NT2/D1 (cell line): ENCODE measurements around the gene ABCG1.

Source experiments
- DNase-seq: peaks from one replicate; pipeline ENCODE4 v3.0.0-alpha.2; 2011; ENCODE audit warnings: low read depth, low spot score
- H3K27me3 ChIP-seq: 2 replicates; pipeline ENCODE4 v1.6.0; 2011; ENCODE audit warnings: mild to moderate bottlenecking; ENCODE audit not compliant: insufficient read length, insufficient read depth
- H3K36me3 ChIP-seq: 2 replicates; pipeline ENCODE4 v1.6.1; 2011; ENCODE audit warnings: mild to moderate bottlenecking, low read length, mixed read lengths; ENCODE audit not compliant: insufficient read depth, insufficient read length
- H3K4me1 ChIP-seq: 2 replicates; pipeline ENCODE4 v1.5.1; 2011; ENCODE audit not compliant: insufficient read depth, insufficient read length
- H3K4me3 ChIP-seq: 2 replicates; pipeline ENCODE4 v1.5.1; 2011; ENCODE audit warnings: low read depth; ENCODE audit not compliant: insufficient read length
- H3K9ac ChIP-seq: 2 replicates; pipeline ENCODE4 v1.6.0; 2011; ENCODE audit warnings: low read depth; ENCODE audit not compliant: insufficient read length
- H3K9me3 ChIP-seq: 2 replicates; pipeline ENCODE4 v1.5.1; 2011; ENCODE audit warnings: mild to moderate bottlenecking, low read length; ENCODE audit not compliant: insufficient read depth
- SUZ12 ChIP-seq: IDR thresholded peaks from 2 replicates; pipeline ENCODE4 v1.6.1; 2011; ENCODE audit not compliant: insufficient read length, insufficient read depth; ENCODE audit errors: extremely low read depth
- YY1 ChIP-seq: IDR thresholded peaks from 2 replicates; pipeline ENCODE4 v1.6.1; 2011; ENCODE audit not compliant: insufficient read length, insufficient read depth
- ZNF274 ChIP-seq: IDR thresholded peaks from 2 replicates; pipeline ENCODE4 v1.6.1; 2011; ENCODE audit warnings: mild to moderate bottlenecking, low read depth, low read length

Gene ABCG1

GRCh38 chr21:42280356-42281180, 61.6 kb downstream of the ABCG1 start:
- Histone ChIP-seq H3K27me3 (no peaks in the 10 kb centered on the region), H3K36me3 (no peaks in the 10 kb centered on the region), H3K4me3 (no peak overlapping the region), H3K9me3 (no peaks in the 10 kb centered on the region), H3K9ac (no peak overlapping the region), H3K4me1 (peaks cover 4% of the 10 kb centered on the region)
- TF ChIP-seq ZNF274, result no peak
- TF ChIP-seq YY1, result no peak
- TF ChIP-seq SUZ12, result no peak
- DNase-seq, result no peak

GRCh38 chr21:42281181-42281680, 62.3 kb downstream of the ABCG1 start:
- DNase-seq, result no peak
- Histone ChIP-seq H3K9me3 (no peaks in the 10 kb centered on the region), H3K4me3 (no peak overlapping the region), H3K9ac (no peak overlapping the region), H3K36me3 (no peaks in the 10 kb centered on the region), H3K27me3 (no peaks in the 10 kb centered on the region), H3K4me1 (peaks cover 4% of the 10 kb centered on the region)
- TF ChIP-seq YY1 (no peak), ZNF274 (no peak)

GRCh38 chr21:42282021-42282420, 63.1 kb downstream of the ABCG1 start:
- TF ChIP-seq ZNF274 (no peak), YY1 (no peak), SUZ12 (no peak)
- Histone ChIP-seq H3K36me3 (no peaks in the 10 kb centered on the region), H3K9me3 (no peaks in the 10 kb centered on the region), H3K27me3 (peaks cover 3% of the 10 kb centered on the region), H3K9ac (no peak overlapping the region), H3K4me3 (no peak overlapping the region), H3K4me1 (peaks cover 4% of the 10 kb centered on the region)
- no peak for DNase-seq

- Histone ChIP-seq H3K27me3 (peaks cover 3% of the 10 kb centered on the region), H3K9me3 (no peaks in the 10 kb centered on the region), H3K36me3 (no peaks in the 10 kb centered on the region), H3K4me1 (peaks cover 4% of the 10 kb centered on the region), H3K9ac (no peak overlapping the region), H3K4me3 (no peak overlapping the region)
- TF ChIP-seq ZNF274 (no peak), SUZ12 (no peak), YY1 (no peak)
- DNase-seq, result no peak
These were observed 63.8 kb downstream of the ABCG1 start for GRCh38 chr21:42282715-42283114.

- Histone ChIP-seq H3K9ac (no peak overlapping the region), H3K36me3 (no peaks in the 10 kb centered on the region), H3K4me1 (peaks cover 4% of the 10 kb centered on the region), H3K9me3 (peaks cover 6% of the 10 kb centered on the region; the same call in 1 of the 2 replicates), H3K4me3 (no peak overlapping the region), H3K27me3 (peaks cover 3% of the 10 kb centered on the region)
- DNase-seq, result no peak
- no peak for TF ChIP-seq ZNF274
- no peak for TF ChIP-seq YY1
- no peak for TF ChIP-seq SUZ12
These were observed 66.8 kb downstream of the ABCG1 start for GRCh38 chr21:42285569-42286245.

- DNase-seq, result no peak
These were observed 67.5 kb downstream of the ABCG1 start for GRCh38 chr21:42286416-42286815.

More at GRCh38 chr21:42286416-42286815, 67.5 kb downstream of the ABCG1 start:
- Histone ChIP-seq H3K4me1 (peaks cover 6% of the 10 kb centered on the region), H3K36me3 (no peaks in the 10 kb centered on the region), H3K9me3 (peaks cover 6% of the 10 kb centered on the region; the same call in 1 of the 2 replicates), H3K27me3 (peaks cover 3% of the 10 kb centered on the region), H3K4me3 (no peak overlapping the region), H3K9ac (no peak overlapping the region)
- TF ChIP-seq SUZ12 (no peak), YY1 (no peak), ZNF274 (no peak)
